HCEC 1CT (cell line): ENCODE data around the gene EHHADH.

Source experiments
- DNase-seq: peaks from one replicate; pipeline ENCODE4 v3.0.0-alpha.2; 2017

Gene EHHADH

DNA sequence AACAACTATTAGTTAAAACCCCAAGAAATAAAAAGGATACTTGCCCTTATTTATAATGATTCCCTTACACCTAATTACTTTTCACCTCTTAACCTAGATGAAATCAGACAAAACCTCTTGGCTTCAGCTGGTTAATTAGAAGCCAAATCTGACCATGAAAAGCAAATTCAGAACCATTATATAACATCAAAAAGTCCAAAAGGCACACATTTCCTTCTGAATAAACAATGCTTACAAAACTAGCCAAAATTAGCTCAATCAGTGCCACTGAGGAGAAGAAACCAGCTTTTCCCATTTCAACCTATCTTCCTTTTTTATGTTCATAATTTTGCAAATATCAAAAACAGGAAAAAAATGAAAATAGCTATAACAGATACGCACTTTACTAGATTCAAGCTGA lies 3.2 kb downstream of the EHHADH start:
- DNase-seq, result no peak

- DNase-seq, result no peak
These were observed 3.6 kb downstream of the EHHADH start for GRCh38 chr3:185250247-185250646.

DNA sequence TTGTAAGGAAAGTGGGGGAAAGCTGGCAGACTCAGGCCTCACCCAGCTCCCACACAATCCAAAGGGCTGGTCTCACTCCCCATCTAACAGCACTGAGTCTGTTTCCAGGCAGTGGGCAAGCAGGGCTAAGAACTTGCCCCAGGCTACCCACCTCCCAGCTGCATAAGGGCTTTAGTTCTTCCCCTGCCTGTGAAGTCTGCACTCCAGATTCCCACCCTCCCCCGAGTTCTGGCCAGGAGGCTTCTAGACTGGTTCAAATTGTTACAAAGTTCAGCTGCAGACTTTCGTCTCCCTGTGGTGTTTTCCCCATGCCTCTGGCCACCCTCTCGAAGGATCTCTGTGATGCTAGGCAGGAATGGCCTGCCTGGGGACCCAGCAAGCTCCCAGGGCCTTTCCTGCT lies 11.2 kb downstream of the EHHADH start:
- no peak for DNase-seq

DNA sequence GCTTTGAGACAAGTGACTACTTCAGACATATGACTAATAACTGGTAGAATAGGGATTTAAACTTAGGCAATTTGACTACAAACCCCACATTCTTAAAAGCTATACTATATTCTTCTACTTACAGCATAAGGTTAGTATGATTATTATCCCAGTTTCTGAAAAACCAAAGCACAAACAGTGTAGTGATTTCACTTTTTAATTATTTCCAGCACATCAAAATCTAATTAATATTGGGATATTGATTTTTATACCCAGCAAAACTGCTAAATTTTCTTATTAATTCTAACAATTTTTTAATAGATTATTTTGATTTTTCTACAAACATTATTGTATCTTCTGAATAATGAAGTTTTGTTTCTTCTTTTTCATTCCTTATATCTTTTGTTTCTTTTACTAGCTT lies 16.9 kb downstream of the EHHADH start:
- DNase-seq, result no peak

DNA sequence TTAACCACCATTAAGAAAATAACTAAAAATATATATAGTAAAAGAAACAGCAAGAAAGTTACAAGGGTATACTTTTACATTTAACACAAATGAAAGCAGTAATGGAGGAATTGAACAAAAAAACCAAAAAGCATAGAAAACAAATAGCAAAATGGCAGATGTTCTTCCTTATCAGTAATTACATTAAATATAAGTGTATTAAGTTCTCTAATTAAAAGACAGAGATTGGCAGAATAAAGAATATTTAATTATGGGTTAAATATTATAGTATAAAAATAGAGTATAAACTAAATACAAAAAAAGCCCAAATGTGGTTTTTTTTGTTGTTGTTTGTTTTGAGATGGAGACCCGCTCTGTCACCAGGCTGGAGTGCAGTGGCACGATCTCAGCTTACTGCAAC lies 20.5 kb downstream of the EHHADH start:
- DNase-seq, result no peak

DNA sequence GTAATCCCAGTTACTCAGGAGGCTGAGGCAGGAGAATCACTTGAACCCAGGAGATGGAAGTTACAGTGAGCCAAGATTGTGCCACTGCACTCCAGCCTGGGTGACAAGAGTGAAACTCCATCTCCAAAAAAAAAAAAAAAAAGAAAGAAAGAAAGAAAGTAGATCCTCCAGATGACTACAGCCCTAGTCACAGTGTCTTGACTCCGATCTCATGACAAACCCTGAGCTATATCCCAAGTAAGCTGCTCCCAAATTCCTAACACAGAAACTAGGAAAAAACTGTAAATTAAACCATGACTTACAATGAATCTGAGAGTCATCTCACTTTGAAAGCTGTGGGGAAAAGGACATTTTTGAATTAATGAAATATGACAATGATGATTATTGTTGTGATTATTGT lies 27.3 kb downstream of the EHHADH start:
- peak; percentile 54 for DNase-seq

- DNase-seq, result peak; percentile 81
These were observed 28.3 kb downstream of the EHHADH start for GRCh38 chr3:185225523-185225922.

GRCh38 chr3:185225080-185225479 lies 28.8 kb downstream of the EHHADH start:
- DNase-seq, result no peak

GRCh38 chr3:185221203-185221602 lies 32.6 kb downstream of the EHHADH start:
- DNase-seq, result no peak

DNA sequence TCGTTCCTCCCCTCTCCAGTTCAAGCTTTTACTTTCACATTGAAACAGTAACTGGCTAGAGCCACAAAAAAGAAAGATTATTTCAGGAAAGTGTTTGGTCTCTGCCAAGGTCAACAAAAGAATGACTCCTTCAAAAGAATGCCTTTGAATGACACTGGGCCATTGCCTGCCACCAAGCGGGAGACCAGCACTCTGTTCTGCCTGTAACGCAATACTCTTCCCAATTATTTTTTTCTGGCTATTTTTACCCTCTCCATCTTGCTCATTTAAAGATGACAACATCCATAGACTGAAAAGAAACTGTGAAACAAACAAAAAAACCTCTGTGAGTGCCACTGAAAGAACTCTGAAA lies 37.3 kb downstream of the EHHADH start:
- no peak for DNase-seq

DNA sequence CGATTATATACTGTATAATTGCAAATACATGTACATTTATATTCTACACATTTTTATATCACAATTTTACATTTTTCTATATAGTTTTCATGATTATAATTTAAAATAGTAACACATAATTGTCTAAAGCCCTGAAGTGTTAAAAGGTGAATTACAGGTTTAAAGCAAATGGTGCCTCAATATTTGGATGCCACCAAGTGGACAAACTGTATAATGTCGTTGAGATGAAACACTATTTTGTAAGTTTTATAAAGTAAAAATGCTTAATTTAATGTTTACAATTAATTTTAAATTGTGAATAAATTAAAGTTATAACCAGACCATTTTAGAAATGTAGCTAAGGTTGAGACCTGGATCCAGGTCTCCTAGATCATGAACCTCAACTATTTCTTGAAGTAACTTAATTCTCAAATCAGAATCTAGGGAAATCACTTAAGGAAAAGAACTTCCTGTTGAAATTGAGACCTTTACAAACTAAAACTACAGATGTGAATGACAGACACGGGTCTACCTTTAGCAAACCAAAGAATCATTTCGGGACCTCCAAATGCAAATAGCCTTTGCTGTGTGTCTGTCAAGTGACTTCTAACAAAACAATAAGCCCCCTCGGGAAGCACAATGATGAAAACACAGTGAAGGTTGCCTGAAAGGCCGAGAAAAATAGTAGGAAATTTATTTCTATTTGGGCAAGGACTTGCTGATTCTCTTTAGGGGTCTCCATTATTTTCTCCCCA lies 37.8 kb downstream of the EHHADH start:
- DNase-seq, result peak; percentile 25

DNA sequence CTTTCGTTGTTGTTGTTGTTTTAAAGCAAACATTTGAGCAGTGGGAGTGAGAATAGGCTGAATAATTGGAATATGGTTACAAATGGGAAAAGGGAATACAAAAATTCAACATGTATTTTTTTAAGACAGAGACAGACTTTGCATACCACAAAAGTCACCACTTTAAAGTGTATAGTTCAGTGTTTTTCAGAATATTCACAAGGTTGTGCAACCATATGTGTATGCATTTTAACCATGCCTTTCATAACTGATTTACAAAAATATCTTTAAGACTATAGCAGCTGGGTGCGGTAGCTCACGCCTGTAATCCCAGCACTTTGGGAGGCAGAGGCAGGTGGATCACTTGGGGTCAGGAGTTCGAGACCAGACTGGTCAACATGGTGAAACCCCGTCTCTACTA lies 41.3 kb downstream of the EHHADH start:
- DNase-seq, result no peak

GRCh38 chr3:185212086-185212485 lies 41.8 kb downstream of the EHHADH start:
- DNase-seq, result no peak

DNA sequence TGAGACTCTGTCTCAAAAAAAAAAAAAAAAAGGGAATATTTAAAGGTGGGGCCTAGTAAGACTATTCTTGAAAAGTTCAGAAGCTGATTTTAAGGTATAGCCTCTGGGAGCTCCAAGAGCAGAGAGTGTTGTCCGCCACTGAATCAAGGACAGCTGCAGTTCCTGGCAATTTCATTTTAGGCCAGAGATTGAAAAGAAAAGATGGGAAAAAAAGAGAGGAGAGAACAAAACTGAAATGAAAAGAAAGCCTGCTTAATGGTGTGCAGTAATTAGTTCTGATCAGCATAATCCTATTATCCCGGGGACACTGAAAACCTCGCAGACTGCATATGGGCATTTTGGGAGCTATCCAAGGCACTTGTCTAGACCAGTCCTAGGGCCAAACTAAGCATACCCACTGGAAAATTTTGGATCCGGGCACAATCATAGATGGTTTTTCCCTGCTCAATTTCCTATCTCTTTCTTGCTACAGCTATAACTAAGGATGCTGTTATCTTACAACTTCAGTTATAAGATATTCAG lies 43.2 kb downstream of the EHHADH start:
- no peak for DNase-seq

DNA sequence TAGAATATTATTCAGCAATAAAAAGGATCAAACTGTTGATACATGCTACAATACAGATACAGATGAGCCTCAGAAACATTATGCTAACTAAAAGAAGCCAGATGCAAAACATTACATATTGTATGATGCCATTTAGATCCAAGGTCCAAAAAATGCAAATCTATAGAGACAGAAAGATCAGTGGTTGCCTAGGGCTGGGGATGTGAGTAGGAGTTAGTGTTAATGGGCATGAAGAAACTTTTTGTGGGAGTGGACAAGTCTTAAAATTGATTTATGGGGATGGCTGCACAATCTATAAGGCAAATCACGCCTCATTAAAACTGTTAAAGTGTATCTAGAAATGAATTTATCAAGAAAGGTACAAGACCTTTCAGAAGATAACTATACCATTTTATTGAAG lies 45.0 kb downstream of the EHHADH start:
- DNase-seq, result no peak

- peak; percentile 93 for DNase-seq
These were observed 45.7 kb downstream of the EHHADH start for GRCh38 chr3:185207931-185208746.

- no peak for DNase-seq
These were observed 46.4 kb downstream of the EHHADH start for GRCh38 chr3:185207481-185207880.

- DNase-seq, result no peak
These were observed 48.0 kb downstream of the EHHADH start for GRCh38 chr3:185205865-185206264.

DNA sequence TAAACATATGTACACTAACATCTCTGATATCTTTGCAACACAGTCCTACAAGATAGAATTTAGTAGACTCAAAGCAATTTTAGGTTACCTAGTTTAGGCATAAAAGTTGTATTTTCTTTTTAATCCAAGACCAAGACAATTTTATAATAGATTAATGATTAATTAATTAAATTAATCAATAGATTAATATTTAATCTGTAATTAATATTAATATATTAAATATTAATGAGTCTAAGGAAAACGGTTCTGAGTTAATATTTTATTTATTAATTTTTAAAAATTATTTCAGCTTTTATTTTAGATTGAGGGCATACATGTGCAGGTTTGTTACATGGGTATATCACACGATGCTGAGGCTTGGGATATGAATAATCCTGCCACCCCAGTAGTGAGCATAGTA lies 49.0 kb downstream of the EHHADH start:
- no peak for DNase-seq

- DNase-seq, result peak; percentile 89
These were observed 53.2 kb downstream of the EHHADH start for GRCh38 chr3:185200639-185201038.

GRCh38 chr3:185199671-185200070 lies 54.2 kb downstream of the EHHADH start:
- no peak for DNase-seq

GRCh38 chr3:185199206-185199605 lies 54.6 kb downstream of the EHHADH start:
- peak; percentile 10 for DNase-seq

DNA sequence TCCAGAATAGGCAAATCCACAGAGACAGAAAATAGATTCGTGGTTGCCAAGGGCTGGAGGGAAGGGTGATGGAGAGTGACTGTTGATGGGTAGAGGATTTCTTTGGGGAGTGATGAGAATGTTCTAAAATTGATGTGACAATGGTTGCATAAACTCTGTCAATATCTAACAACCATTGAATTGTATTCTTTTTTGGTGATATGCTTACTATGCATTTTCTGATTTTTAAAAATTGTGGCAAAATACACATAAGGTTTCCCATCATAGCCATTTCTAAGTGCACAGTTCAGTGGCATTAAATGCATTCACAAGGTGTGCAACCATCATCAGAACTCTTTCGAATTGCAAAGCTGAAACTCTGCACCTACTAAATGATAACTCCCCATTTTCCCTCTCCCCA lies 56.8 kb downstream of the EHHADH start:
- DNase-seq, result no peak

GRCh38 chr3:185195652-185196051 lies 58.2 kb downstream of the EHHADH start:
- DNase-seq, result no peak
